GM06990 (cell line): Measurements from ENCODE around the gene FAM149B1.

Experiments
- DNase-seq: peaks from one replicate; pipeline ENCODE4 v3.0.0-alpha.2; 2011; ENCODE audit not compliant: insufficient read length; ENCODE audit errors: extremely low read depth
- H3K27me3 ChIP-seq: replicated peaks from 2 replicates; pipeline ENCODE4 v1.6.0; 2011; ENCODE audit warnings: low read length; ENCODE audit not compliant: control insufficient read depth, insufficient read depth
- H3K36me3 ChIP-seq: 2 replicates; pipeline ENCODE4 v1.5.1; 2011; ENCODE audit warnings: low read length; ENCODE audit not compliant: control insufficient read depth, insufficient read depth
- H3K4me3 ChIP-seq: replicated peaks from 2 replicates; pipeline ENCODE4 v1.5.1; 2011; ENCODE audit warnings: low read depth, mild to moderate bottlenecking, control low read depth, low read length
- TF ChIP-seq, protein P1 (sequence below): IDR thresholded peaks from 2 replicates; pipeline ENCODE4 v1.5.1; 2011; ENCODE audit warnings: low read length, control low read depth, mild to moderate bottlenecking, inconsistent platforms; ENCODE audit not compliant: insufficient read depth, poor library complexity, severe bottlenecking

Gene FAM149B1

DNA sequence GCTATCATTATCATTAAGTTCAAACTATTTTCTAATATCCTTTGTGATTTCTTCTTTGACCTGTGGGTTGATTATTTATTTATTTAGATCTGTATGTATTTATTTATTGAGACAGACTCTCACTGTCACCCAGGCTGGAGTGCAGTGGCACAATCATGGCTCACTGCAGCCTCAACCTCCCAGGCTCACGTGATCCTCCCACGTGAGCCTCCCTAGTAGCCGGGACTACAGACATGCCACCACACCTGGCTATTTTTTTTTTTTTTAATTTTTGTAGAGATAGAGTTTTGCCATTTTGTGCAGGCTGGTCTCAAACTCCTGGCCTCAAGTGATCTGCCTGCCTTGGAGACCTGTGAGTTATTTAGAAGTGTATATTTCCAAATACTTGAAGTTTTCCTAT lies 113.2 kb downstream of the FAM149B1 start:
- H3K36me3 ChIP-seq = no peaks in the 10 kb centered on the region

DNA sequence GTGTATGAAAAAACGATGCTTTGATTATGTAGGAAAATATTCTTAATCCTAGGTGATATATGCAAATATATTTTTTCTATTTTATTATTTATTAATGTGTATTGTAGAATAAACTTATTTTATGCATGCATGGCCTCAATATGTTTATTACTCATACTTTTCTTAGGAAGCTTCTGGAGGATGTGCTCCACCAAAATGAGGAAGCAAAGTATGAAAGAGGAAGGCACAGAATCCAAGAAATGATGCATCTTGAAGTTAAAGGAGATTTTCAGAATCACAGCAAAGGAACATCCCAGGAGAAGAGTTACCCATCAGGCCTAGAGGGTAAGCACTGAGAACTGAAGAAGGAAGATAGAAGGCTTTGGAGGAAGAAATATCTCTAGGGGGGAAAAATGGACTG lies 119.5 kb downstream of the FAM149B1 start:
- no peaks in the 10 kb centered on the region for H3K36me3 ChIP-seq
- no peaks in the 10 kb centered on the region for H3K27me3 ChIP-seq
- TF ChIP-seq, protein P1, sequence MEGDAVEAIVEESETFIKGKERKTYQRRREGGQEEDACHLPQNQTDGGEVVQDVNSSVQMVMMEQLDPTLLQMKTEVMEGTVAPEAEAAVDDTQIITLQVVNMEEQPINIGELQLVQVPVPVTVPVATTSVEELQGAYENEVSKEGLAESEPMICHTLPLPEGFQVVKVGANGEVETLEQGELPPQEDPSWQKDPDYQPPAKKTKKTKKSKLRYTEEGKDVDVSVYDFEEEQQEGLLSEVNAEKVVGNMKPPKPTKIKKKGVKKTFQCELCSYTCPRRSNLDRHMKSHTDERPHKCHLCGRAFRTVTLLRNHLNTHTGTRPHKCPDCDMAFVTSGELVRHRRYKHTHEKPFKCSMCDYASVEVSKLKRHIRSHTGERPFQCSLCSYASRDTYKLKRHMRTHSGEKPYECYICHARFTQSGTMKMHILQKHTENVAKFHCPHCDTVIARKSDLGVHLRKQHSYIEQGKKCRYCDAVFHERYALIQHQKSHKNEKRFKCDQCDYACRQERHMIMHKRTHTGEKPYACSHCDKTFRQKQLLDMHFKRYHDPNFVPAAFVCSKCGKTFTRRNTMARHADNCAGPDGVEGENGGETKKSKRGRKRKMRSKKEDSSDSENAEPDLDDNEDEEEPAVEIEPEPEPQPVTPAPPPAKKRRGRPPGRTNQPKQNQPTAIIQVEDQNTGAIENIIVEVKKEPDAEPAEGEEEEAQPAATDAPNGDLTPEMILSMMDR = no peak
- no peak overlapping the region for H3K4me3 ChIP-seq
- DNase-seq = no peak

More for the DNA sequence above, 113.2 kb downstream of the FAM149B1 start:
- no peak overlapping the region for H3K4me3 ChIP-seq
- DNase-seq = no peak
- TF ChIP-seq, protein P1 = no peak
- no peaks in the 10 kb centered on the region for H3K27me3 ChIP-seq

DNA sequence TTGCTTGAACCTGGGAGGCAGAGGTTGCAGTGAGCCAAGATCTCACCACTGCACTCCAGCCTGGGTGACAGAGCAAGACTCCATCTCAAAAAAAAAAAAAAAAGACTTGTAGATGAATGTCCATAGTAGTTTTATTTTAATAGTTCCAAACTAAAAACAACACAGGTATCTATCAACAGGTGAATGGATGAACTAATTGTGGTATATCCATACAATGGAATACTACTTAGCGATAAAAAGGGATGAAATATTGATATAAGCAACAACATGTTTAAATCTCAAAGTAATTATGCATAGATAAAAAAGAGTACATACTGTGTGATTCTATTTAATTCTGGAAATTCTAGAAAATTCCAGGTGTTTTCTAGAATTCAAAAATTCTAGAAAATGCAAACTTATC lies 122.0 kb downstream of the FAM149B1 start:
- H3K36me3 ChIP-seq = no peaks in the 10 kb centered on the region
- H3K27me3 ChIP-seq = no peaks in the 10 kb centered on the region
- DNase-seq = no peak
- TF ChIP-seq, protein P1 = no peak
- no peak overlapping the region for H3K4me3 ChIP-seq

DNA sequence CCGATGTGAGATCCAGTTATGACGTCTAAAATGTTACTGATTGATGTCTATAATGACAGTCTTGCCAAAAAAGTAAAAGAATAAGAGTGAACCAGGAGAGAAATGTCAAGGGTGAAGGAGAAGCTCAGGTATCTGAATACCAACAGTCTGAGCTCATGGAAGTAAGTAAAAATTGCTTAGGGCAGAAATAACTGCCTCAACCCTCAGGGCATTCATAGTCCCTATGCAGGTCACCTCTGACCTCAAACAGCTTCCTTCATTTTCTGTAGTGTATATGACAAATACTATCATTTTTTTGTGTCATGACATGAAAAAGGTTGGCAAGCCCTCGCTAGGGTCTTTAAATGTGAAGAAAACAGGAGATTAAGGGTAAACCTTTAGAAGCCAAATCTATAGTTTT lies 125.5 kb downstream of the FAM149B1 start:
- Histone ChIP-seq H3K27me3 (no peaks in the 10 kb centered on the region), H3K4me3 (no peak overlapping the region), H3K36me3 (no peaks in the 10 kb centered on the region)
- TF ChIP-seq, protein P1 = no peak
- no peak for DNase-seq
